DND-41 (cell line): Measurements from ENCODE around the gene PIK3C2B.
"Not testable (repeated sequence)": the region's sequence is repeated elsewhere in the genome, so short reads cannot be mapped to it uniquely, and the experiment has no call there.

Experiments used
- ATAC-seq: fragments of 200-7000 bp; cut with Tn5 transposase; 3 replicates; pipeline ENCODE4 v1.9.1; 2021; ENCODE audit warnings: low read depth; ENCODE audit not compliant: insufficient read depth
- DNase-seq: peaks from one replicate; pipeline ENCODE4 v3.0.0-alpha.2; 2020
- H2AFZ ChIP-seq: 2 replicates; pipeline ENCODE4 v1.6.0; 2012; ENCODE audit warnings: low read depth, low read length
- H3K27ac ChIP-seq: 2 replicates; pipeline ENCODE4 v1.5.1; 2012; ENCODE audit warnings: low read length, inconsistent platforms
- H3K27me3 ChIP-seq: fragments of 200-600 bp; sonication (generic); 2 replicates; pipeline ENCODE4 v1.6.0; 2012; ENCODE audit warnings: low read length, mild to moderate bottlenecking, inconsistent platforms; ENCODE audit not compliant: insufficient read depth, poor library complexity
- H3K36me3 ChIP-seq: 2 replicates; pipeline ENCODE4 v1.5.1; 2012; ENCODE audit warnings: low read length, inconsistent platforms; ENCODE audit not compliant: insufficient read depth
- H3K4me1 ChIP-seq: 2 replicates; pipeline ENCODE4 v1.5.1; 2012; ENCODE audit warnings: mild to moderate bottlenecking, low read length; ENCODE audit not compliant: insufficient read depth
- H3K4me2 ChIP-seq: 2 replicates; pipeline ENCODE4 v1.6.0; 2012; ENCODE audit warnings: mild to moderate bottlenecking, moderate library complexity, low read length, inconsistent platforms; ENCODE audit not compliant: insufficient read depth
- H3K4me3 ChIP-seq, 2 experiments: fragments of 200-600 bp in 1 of 2; shearing (Covaris generic) in 1 of 2; 2 replicates each; pipeline ENCODE4 v1.5.1; 2012 to 2016; ENCODE audit warnings: inconsistent platforms in 2 of 2, low read length in 2 of 2, mild to moderate bottlenecking in 2 of 2, low read depth in 1 of 2, moderate library complexity in 1 of 2
- H3K79me2 ChIP-seq: 2 replicates; pipeline ENCODE4 v1.6.0; 2012; ENCODE audit warnings: low read length, inconsistent platforms; ENCODE audit not compliant: insufficient read depth
- H3K9ac ChIP-seq: 2 replicates; pipeline ENCODE4 v1.6.0; 2012; ENCODE audit warnings: low read depth, mild to moderate bottlenecking, inconsistent platforms, low read length, moderate library complexity
- H3K9me3 ChIP-seq: 2 replicates; pipeline ENCODE4 v1.5.1; 2012; ENCODE audit warnings: low read length, moderate library complexity, mild to moderate bottlenecking, inconsistent platforms; ENCODE audit not compliant: insufficient read depth, severe bottlenecking
- H4K20me1 ChIP-seq: 2 replicates; pipeline ENCODE4 v1.6.0; 2012; ENCODE audit warnings: low read length; ENCODE audit not compliant: insufficient read depth
- CTCF ChIP-seq: IDR thresholded peaks from 2 replicates; pipeline ENCODE4 v1.5.1; 2012; ENCODE audit warnings: borderline replicate concordance, low read length, moderate library complexity, mild to moderate bottlenecking; ENCODE audit not compliant: poor library complexity, severe bottlenecking; ENCODE audit errors: extremely low read depth
- EZH2 ChIP-seq: IDR thresholded peaks from 3 replicates; pipeline ENCODE4 v1.6.1; 2012; ENCODE audit warnings: borderline replicate concordance, low read depth, mild to moderate bottlenecking, moderate library complexity, low read length, inconsistent platforms; ENCODE audit not compliant: severe bottlenecking

Gene PIK3C2B

GRCh38 chr1:204528241-204528640 is 33.6 kb upstream of the PIK3C2B start:
- no peak for ATAC-seq
- peaks cover 26% of the 10 kb centered on the region for H4K20me1 ChIP-seq
- H3K79me2 ChIP-seq, result peaks cover 78% of the 10 kb centered on the region

GRCh38 chr1:204524986-204525385 is 30.4 kb upstream of the PIK3C2B start:
- peak overlapping the region; percentile 57; the same call in 1 of the 2 replicates for H3K27ac ChIP-seq
- no peak for TF ChIP-seq CTCF
- no peak for TF ChIP-seq EZH2
- no peak overlapping the region for H2AFZ ChIP-seq
- ATAC-seq, result no peak
- peaks cover 70% of the 10 kb centered on the region for H3K36me3 ChIP-seq
- H3K4me2 ChIP-seq, result no peak overlapping the region
- no peak for DNase-seq
- H3K27me3 ChIP-seq, result no peaks in the 10 kb centered on the region
- peaks cover 36% of the 10 kb centered on the region for H3K4me1 ChIP-seq
- peaks cover 30% of the 10 kb centered on the region for H4K20me1 ChIP-seq
- H3K4me3 ChIP-seq, result no peak overlapping the region
- peaks cover 4% of the 10 kb centered on the region for H3K9me3 ChIP-seq
- H3K79me2 ChIP-seq, result peaks cover 82% of the 10 kb centered on the region
- no peak overlapping the region for H3K9ac ChIP-seq

More at GRCh38 chr1:204528241-204528640, 33.6 kb upstream of the PIK3C2B start:
- Histone ChIP-seq H3K9ac (no peak overlapping the region), H3K9me3 (peaks cover 4% of the 10 kb centered on the region), H3K4me1 (peaks cover 9% of the 10 kb centered on the region), H2AFZ (no peak overlapping the region), H3K36me3 (peaks cover 94% of the 10 kb centered on the region), H3K4me3 (no peak overlapping the region), H3K27ac (no peak overlapping the region), H3K4me2 (no peak overlapping the region), H3K27me3 (no peaks in the 10 kb centered on the region)
- no peak for DNase-seq
- TF ChIP-seq EZH2, result no peak

GRCh38 chr1:204523605-204524215 is 29.1 kb upstream of the PIK3C2B start:
- H3K9me3 ChIP-seq, result peaks cover 4% of the 10 kb centered on the region
- DNase-seq, result no peak
- no peak overlapping the region for H2AFZ ChIP-seq
- H3K4me2 ChIP-seq, result no peak overlapping the region
- TF ChIP-seq CTCF (no peak), EZH2 (no peak)
- H3K9ac ChIP-seq, result no peak overlapping the region
- H3K27me3 ChIP-seq, result no peaks in the 10 kb centered on the region
- no peak overlapping the region for H3K4me3 ChIP-seq
- peaks cover 22% of the 10 kb centered on the region for H4K20me1 ChIP-seq
- peak overlapping the region; percentile 34 for H3K27ac ChIP-seq
- H3K79me2 ChIP-seq, result peaks cover 83% of the 10 kb centered on the region
- H3K4me1 ChIP-seq, result peaks cover 49% of the 10 kb centered on the region
- ATAC-seq, result no peak
- peaks cover 62% of the 10 kb centered on the region for H3K36me3 ChIP-seq

- not testable (repeated sequence) for ATAC-seq, H3K9me3 ChIP-seq, H2AFZ ChIP-seq, H3K27me3 ChIP-seq, DNase-seq
- peak overlapping the region; percentile 49 for H3K9ac ChIP-seq
- H3K27ac ChIP-seq, result peak overlapping the region; percentile 93
- H3K4me2 ChIP-seq, result peak overlapping the region; percentile 60; the same call in 1 of the 2 replicates
- peaks cover 89% of the 10 kb centered on the region for H3K79me2 ChIP-seq
- H4K20me1 ChIP-seq, result peaks cover 24% of the 10 kb centered on the region; the same call in 1 of the 2 replicates
- H3K4me1 ChIP-seq, result peaks cover 66% of the 10 kb centered on the region
- H3K4me3 ChIP-seq, result peak overlapping the region in 1 of 2 experiments; percentile 38; a peak in 2 of 4 replicates
- peaks cover 62% of the 10 kb centered on the region for H3K36me3 ChIP-seq
These were observed 27.4 kb upstream of the PIK3C2B start for GRCh38 chr1:204521941-204522521.
